NCI-H2171 (cell line): ENCODE results near the gene CDH18.
A peak's percentile ranks its signal among the peaks of the same experiment; 100 is the strongest.
"Not testable (repeated sequence)": the region's sequence is repeated elsewhere in the genome, so short reads cannot be mapped to it uniquely, and the experiment has no call there.

Source experiments
- DNase-seq: peaks from one replicate; lab custom pipeline; 2025; lab: John Stamatoyannopoulos, UW

CDH18 gene

DNA sequence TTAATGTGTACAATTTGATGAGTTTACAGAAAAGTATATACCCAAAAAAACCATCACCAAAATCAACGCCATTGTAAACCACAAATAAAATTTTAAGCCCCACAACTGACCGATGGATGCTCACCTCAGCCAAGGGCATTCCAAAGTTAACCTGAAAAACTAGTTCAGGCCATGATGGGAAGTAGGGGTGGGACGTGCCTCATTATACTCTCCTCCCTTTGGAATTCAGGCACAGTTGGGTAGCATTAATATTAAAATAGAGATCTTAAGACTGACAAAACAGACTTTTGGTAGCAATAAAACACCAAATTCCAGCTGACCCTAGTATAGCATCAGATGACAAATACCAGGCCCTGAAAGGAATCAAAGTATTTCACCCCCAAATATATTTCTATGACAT lies 129.0 kb downstream of the CDH18 start:
- DNase-seq = no peak

DNA sequence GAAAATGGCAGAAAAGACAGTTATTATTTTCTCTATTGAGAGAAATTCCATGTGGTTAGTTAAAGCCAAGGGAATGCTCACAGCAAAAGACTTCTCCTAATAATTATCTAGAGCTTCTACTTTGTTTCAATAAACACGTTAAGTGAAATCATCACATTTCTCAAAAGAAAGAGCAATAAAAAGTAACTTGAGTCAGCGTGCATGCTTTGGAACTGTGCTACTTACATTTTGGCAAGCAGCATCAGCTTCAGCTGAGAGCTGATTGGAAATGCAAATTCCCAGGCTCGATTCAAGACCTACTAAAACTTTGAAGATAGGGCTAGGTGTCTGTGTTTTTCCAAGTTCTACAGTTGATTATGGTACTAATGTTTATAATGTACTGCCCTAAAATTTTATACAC lies 132.1 kb downstream of the CDH18 start:
- peak; percentile 23 for DNase-seq

DNA sequence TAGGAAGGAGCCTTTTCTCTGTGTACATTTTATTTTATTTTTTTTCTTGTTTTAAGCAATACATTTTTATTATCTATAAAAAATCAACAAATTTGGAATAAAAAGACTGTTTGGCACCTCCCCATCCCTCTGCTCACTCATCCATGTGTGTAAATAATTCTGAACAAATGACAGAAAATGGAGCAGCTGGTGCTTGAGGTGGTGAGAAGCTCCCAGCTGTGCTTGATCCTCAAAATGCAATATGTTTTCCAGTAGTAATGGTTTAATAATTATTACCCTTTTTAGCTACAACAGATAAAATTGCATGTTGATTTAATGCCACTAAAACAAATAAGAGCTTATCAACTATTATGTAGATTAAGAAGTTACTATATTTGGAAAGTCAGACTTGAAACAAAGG lies 132.5 kb downstream of the CDH18 start:
- DNase-seq = peak; percentile 87

DNA sequence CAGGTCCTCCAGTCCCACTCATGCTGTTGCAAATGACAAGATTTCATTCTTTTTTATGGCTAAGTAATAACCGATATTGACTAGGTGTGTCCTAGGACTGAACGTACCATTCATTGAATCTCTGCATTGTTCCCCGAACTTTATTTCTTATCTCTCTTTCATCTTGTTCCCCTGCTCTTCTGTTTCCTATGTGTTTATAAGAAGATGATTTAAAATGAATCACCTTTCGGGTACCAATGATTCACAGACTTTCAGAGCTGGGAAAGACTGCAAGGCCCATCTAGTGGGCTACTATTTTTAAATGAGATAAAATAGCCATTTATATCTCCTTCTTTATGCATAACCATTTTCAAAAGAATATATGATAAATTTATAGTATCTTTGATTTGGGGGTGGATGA lies 133.0 kb downstream of the CDH18 start:
- no peak for DNase-seq

DNA sequence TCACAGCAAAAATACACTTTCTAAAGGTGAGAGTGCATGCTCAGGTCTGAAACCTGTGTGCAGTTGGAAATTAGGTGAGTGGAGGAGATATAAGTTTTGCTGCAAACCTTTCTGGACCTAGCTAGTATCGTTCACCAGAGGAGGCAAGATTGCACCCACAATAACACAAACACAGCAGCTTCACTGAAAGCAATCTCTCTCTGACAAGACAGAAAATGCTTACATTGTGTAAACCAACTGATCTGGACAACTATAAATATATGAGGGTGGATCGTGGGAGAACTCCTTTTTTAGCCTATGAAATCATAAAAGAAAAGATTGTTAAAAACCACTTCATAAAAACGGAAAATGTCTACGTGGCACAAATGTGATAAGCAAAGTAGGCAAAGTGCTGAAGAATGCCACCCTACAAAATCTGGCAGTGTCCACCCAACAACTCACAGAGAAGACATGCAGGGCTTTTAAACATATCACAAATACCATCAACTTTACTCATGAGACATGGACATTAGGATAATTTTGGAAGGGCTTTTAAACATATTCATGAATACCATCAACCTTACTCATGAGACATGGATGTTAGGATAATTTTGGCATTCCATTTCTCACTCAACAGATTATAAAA lies 134.3 kb downstream of the CDH18 start:
- no peak for DNase-seq

DNA sequence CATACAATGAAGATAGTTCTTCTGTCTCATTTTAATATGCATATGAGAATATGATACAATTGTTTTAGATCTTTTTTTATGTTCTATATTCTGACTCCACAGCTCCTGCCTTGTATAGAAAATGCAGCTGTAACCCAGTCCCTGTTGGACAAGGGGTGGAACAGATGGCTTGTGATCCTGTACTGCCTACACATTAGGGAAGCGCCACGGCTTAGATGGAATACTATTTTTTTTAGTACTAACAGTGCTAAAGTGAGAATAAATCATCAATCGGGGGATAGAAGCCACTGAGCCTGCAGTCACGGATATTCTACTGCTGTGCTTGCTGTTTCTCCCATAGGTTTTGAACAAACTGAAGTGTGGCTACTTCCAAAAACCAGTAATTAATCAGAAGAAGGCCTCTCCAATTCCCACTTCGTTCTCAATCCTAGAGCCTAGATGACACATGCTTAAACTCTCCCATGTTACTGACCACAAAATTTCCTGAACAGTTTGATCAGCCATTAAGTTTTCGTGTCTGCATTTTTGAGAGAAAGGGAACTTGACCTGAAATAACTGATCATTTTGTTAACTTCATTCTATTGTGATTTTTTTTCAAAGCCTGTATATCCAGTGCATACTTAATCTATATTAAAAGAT lies 150.3 kb downstream of the CDH18 start:
- peak; percentile 92 for DNase-seq

DNA sequence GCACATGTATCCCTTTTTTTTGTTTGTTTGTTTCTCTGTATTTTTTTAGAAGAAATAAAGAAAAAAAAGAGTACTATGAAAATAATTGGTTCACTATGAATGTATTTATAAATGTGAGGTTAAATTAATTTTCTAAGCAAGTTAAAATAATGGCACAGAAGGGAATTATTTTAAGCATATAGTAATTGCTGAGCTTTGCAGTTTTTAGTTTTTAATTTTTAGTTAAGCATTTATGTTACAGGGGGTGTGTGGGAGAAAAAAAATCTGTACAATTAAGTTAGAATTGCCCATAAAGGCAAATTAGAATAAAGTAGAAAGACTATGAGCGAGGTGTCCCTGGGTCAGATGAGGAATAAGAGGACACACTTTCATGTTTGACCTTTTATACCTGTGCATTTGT lies 152.6 kb downstream of the CDH18 start:
- no peak for DNase-seq

DNA sequence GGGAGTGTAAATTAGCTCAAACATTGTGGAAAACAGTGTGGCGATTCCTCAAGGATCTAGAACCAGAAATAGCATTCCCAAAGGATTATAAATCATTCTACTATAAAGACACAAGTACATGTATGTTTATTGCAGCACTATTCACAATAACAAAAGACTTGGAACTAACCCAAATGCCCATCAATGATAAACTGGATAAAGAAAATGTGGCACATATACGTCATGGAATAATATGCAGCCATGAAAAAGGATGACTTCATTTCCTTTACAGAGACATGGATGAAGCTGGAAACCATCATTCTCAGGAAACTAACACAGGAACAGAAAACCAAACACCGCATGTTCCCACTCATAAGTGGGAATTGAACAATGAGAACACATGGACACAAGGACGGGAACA lies 175.3 kb downstream of the CDH18 start:
- DNase-seq = not testable (repeated sequence)

DNA sequence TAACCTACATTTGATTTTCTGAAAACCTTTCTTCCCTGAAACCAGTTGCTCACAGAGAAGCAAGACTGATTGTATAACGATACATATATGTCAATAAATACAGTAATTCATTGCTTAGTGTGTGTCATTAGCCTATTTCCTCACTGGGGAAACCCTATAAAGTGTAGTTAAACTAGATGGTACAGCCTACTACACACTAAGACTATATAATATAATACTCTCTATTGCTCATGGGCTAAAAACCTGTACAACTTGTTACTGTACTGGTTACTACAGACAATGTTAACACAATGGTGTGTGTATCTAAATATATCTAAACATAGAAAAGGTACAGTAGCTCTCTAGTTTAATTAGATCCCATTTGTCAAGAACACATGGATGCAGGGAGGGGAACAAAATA lies 181.2 kb downstream of the CDH18 start:
- no peak for DNase-seq

DNA sequence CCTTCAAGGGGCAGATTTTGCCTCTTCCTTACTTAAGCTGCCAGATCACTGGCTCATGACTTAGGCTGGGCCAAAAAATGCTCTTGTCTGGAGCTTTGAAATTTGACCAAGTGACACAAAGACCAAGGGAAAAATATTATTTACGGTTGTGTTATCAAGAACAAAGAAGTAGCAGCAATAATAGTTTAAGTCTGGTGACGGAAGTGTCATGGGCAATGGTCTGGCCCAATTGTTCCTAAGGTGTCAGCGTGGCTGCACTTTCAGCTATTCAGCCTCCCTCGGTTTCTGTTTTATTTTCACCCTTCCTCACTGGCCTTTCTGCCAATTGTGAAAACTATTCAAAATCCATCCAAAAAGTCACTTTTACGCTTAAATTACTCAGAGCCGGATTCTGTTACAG lies 185.3 kb downstream of the CDH18 start:
- no peak for DNase-seq

DNA sequence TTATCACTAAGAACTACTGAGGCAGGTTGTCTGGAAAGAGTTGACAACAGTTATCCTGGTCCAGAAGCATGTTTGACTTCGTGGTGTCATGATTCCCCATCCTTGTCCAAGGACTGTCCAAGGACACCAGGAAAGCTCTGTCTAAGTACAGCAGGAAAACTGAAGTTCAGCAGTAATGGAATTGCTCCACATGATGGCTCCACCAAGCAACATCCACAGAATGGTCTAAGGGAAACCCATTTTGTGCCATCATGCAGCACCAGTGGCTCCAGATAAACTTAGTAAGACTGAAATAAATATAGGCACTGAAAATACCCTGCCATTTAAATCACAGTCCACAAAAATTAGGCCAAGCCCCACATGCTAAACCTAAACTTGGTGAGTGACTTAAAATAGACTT lies 192.8 kb downstream of the CDH18 start:
- no peak for DNase-seq

DNA sequence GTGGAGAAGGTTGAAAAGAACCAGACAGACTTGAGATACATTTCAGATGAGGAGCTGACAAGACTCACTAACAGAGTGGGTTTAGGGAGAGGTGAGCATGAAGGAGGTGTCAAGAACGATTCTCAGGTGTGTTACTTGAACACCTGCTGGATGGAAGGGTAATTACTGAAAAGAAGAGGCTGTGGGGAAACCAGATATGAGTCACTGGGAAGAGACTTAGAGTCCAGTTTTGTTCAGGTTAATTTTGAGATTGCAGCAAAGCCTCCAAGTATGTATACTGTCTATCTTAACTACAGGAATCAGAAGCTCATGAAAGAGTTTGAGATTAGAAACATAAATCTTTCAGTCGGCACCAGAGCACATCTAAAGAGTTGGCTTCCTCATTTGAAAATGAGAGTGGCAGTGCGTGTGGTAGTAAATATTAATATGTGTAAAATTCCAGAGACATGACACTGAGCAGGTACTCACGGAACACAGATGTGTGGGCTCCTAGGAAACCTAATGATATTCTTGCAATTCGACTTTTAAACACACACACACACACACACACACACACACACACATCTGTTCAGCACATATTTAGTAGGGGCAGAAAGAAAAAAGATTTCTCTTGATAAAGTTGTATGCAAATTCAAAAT lies 197.1 kb downstream of the CDH18 start:
- no peak for DNase-seq

DNA sequence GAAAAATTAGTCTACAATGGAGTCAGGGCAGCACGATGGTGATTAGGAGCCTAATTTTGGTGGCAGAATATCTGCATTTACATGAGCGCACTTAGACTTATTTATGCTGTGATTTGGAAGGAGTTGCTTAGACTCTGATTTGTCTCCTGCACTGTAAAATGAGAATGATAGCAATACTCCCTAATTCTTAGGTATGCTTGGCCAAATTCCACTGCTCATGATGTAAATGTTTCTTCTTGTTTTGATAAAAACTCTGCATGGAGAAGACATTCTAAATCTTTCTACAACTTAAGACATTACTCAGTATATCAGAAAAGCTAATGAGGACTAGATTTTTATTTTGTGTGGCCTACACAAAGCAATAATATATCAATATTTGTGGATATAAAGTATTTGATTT lies 205.4 kb downstream of the CDH18 start:
- no peak for DNase-seq

DNA sequence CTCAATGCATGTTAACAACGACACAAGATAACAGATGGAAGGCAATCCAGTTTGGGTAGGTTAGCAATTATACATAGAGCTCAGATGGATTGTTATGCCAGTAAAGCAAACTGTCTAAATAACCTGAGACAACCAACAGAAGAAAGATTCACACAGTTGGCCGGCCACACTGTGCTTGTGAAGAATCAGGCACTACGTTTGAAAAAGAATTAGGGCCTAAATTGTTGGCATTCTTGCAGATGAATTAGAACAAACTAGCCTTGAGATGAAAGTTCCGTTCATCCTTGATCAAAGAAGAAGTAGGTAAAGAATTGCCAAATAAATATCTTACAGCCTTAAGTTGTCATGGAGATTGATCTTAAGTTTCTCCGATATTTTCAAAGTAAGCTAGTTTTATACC lies 210.6 kb downstream of the CDH18 start:
- no peak for DNase-seq

DNA sequence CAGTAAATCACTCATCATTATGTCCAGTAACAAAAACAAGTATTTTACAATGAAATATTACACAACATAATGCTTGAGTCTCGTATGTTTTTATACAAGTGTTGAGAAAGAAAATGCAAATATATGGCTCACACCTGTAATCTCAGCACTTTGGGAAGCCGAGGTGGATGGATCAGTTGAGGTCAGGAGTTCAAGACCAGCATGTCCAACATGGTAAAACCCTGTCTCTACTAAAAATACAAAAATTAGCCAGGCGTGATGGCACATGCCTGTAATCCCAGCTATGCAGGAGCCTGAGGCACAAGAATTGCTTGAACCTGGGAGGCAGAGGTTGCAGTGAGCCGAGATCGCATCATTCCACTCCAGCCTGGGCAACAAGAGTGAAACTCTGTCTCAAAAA lies 211.1 kb downstream of the CDH18 start:
- not testable (repeated sequence) for DNase-seq

DNA sequence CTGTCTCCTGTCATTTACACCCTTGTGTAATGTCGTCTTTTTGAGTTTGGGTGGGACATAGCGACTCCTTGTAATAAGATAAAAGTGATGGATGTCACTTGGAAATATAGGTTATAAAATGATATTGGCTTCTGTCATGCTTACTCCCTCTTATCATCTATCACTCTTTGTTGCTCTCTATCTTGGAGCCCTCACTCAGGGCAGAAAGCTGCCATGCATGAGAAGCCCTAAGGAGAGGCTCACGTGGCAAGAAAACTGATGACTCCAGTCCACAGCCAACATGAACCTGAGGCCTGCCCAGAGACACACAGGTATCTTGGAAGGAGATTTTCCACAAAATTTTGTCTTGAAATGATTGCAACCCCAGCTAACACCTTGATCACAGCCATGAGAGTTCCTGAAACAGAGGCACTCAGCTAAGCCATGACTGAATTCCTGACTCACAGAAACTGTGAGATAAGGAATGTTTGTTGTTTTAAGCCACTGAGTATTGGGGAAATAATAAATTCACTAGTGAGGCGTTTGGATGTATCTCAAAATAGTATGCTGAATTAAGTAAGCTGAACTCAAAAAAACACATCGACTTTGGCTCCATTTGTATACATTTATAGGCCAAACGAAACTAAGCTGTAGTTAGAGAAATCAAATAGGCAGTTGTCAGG lies 216.7 kb downstream of the CDH18 start:
- no peak for DNase-seq

DNA sequence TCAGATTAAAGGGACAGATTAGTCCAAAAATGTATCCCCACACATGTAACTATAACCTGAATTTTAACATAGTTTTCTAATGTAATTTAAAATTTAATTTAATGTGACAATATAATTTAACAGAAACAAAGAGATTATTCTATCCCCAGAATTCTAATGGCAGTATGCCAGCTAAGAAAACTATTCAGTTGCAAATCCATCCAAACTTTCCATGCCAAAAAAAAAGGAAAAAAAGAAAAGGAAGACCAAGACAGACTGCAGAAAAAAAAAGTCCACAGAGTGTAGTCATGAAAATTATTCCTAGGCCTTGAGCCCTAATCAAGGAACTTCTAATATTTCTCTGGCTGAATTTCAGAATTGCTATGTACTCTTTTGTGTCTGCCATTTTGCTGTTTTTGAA lies 217.6 kb downstream of the CDH18 start:
- no peak for DNase-seq

DNA sequence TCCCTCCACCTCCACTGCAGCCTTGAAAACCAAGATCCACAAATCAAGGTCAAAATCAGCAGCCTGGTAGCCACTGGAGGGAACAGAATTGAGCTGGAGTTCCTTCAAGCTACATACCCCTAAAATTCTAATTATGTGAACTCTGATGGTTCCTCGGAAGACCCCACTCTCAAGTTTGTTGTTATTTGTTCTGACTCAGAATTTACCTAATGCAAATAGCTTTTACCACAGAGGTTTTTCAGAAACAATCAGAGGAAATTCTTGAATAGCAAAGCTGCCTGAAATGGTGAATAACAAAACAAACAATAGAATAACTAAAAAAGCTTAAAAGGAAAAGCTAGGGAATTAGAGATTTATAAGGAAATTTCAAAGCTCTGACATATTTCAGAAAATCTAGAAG lies 220.0 kb downstream of the CDH18 start:
- no peak for DNase-seq

DNA sequence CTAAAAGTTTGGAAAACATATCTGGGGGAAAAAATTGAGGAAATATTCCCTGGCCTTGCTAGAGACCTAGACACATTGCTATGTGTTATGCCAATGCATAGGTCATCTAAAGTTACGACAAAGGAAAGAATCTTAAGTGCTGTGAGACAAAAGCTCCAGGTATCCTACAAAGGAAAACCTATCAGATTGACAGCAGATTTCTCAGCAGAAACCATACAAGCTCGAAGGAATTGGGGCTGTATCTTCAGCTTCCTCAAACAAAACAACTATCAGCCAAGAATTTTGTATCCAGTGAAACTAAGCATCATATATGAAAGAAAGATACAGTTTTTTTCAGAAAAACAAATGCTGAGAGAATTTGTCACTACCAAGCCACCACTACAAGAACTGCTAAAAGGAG lies 234.4 kb downstream of the CDH18 start:
- DNase-seq = no peak

DNA sequence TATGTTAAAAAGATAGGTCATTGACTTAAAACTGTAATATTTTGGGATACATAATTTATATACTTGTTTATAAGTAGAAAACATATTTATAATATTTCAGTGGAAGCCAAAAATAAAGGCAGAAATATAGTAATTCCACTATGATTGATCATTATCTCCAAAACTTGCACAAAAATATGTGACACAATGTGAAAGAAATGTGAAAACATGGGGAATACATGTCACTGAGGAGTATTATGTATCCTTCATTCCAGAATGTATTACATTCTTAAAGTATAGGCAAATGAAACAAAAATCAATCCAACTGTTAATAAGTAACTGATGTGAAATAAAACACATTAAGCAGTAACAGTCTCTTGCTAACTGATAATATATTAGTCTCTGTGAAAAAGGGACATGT lies 236.7 kb downstream of the CDH18 start:
- DNase-seq = no peak

DNA sequence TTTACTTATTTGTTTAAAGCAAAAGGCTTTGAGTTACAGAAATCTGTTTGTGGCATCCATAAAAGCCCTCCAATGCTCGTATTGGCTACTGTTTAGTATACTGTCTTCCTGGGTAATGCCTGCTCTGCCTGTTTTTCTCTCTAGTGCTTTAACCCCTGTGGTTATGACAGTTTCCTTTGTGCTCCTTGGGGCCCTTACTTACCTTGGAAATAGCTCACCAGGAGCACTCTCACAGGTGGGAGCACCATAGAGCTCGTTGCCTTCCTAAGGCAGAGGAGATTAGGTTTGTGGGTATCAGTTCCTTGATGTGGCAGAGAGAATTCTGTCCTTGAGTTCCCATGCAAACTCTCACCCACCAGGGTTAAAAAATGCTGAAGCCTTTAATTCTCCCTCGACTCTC lies 242.8 kb downstream of the CDH18 start:
- DNase-seq = no peak

DNA sequence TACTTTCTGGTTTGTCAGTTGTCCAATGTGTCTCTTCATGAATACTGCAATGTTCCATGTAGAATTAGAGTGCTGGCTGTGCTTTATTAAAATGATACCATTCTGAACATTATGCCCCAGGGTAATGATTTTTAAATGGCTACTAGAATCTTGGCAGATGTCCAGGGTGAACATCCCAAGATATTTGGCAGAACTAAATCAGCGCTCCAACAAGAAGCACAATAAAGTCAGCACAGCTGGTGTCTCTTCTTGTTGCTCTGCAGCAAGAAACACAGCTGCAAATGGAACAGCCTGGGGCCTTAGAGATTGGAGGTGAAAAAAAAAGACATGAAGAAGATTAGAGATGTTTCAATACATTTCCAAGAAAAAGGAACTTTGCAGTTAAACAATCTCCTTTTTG lies 248.3 kb downstream of the CDH18 start:
- peak; percentile 87 for DNase-seq

DNA sequence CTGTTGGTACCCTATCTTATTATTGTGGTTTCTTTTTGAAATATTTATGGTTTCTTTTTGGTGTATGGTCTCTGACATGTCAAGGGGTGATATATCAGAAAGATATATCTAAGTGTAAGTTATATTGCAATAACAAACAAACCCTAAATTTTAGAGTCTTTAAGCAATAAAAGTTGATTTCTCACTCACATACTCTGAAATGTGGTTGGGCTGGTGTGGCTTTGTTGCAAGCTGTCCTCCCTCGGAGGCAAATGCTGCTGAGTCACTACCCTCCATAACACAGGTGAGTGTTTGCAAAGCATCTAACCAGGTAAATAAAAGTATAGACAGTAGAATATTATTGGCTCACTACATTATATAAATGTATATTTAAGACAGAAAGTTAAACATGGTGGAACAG lies 253.2 kb downstream of the CDH18 start:
- DNase-seq = no peak
